HG03066 (cell line): ENCODE results near the gene FPR2.

Experiments used
- ATAC-seq: cut with Tn5 transposase; IDR thresholded peaks from one replicate; pipeline ENCODE4 v1.9.1; 2021; ENCODE audit warnings: low read depth; ENCODE audit not compliant: unreplicated experiment

FPR2 gene, protein sequence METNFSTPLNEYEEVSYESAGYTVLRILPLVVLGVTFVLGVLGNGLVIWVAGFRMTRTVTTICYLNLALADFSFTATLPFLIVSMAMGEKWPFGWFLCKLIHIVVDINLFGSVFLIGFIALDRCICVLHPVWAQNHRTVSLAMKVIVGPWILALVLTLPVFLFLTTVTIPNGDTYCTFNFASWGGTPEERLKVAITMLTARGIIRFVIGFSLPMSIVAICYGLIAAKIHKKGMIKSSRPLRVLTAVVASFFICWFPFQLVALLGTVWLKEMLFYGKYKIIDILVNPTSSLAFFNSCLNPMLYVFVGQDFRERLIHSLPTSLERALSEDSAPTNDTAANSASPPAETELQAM

GRCh38 chr19:51760697-51761356 lies at the start of gene FPR2:
FPR2 (plus strand) TSS chr19:51761180; CDS start chr19:51768659, 7,479 bp downstream.
- ATAC-seq: no peak

DNA sequence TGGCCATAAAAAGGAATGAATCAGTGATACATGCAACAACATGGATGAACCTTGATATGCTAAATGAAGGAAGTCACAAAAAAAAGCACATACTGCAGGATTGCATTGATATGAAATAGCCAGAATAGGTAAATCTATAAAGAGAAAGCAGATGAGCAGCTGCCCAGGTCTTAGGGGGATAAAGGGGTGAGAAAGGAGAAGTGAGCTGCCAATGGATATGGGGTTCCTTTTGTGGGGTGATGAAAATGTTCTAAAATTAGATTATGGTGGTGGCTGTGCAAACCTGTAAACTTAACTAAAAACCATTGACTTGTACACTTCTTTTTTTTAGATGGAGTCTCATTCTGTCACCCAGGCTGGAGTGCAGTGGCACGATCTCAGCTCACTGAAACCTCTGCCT lies 49.3 kb upstream of the FPR2 start:
- no peak for ATAC-seq

DNA sequence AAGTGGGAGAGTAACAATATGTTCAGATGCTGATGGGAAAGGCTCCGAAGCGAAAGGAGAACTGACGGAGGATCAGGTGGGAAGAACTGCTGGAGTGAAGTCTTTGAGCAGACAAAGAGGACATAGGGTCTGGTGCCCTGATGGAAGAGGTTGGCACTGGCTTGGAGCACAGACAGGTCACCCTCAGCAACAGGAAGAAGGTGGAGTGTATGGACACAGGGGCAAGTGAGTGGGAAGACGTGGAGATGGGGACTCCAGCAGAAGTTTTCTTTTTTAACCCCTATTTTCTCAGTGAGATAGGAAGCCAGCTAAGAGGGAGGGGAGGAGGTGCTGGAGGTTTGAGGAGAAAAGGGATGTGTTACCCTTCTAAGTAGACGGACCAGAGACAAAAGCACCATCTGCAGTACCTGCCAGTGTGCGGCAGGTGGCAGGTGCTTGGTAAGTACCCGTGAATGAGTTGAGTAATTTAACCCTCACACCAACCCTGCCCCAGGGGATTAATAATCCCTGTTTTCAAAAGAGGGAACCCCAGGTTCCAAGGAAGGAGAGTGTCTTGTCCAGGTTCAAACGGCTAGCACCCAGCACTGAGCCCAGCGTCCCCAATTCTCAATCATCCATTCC lies 48.4 kb upstream of the FPR2 start:
- no peak for ATAC-seq

GRCh38 chr19:51713319-51714285 lies 47.4 kb upstream of the FPR2 start:
- ATAC-seq: no peak

GRCh38 chr19:51714848-51715247 lies 46.1 kb upstream of the FPR2 start:
- ATAC-seq: no peak

GRCh38 chr19:51715850-51716249 lies 45.1 kb upstream of the FPR2 start:
- no peak for ATAC-seq

DNA sequence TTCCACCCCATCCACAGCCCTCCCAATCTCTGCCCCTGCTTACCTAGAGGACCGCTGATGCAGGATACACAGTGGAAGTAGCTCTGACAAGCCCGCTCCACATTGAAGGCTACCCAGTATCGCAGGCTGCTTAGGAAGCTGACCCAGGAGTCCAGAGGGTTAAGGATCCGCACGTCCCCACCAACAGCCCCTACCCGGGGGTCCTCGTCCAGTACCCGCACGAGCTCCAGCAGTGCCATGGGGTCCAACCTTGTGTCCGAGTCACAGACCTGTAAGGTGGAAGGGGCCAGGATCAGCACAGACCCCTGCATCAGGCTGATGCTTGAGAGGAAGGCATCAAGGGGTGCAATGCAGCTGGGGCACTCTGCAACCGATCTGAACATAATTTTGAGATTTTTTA lies 44.1 kb upstream of the FPR2 start:
- ATAC-seq: no peak

- ATAC-seq: no peak
Observed at GRCh38 chr19:51719251-51719988, 41.6 kb upstream of the FPR2 start.

DNA sequence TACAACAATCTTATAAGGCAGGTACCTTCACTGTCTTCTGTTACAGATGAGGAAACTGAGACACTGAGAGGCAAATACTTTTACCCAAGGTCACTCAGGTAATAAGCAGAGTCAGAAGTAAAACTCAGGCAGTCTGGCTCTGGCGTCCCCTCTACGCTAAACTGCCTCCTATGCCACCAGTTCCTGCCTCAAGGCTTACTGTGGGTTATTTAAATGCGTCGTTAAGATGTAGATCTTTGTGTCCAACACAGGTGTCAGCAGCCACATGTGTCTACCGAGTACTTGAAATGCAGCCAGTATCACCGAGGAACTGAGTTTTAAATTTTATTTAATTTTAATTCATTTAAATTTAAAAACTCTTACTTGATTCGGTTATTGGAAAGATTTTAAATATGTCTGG lies 39.1 kb upstream of the FPR2 start:
- ATAC-seq: no peak

GRCh38 chr19:51722492-51722891 lies 38.5 kb upstream of the FPR2 start:
- no peak for ATAC-seq

DNA sequence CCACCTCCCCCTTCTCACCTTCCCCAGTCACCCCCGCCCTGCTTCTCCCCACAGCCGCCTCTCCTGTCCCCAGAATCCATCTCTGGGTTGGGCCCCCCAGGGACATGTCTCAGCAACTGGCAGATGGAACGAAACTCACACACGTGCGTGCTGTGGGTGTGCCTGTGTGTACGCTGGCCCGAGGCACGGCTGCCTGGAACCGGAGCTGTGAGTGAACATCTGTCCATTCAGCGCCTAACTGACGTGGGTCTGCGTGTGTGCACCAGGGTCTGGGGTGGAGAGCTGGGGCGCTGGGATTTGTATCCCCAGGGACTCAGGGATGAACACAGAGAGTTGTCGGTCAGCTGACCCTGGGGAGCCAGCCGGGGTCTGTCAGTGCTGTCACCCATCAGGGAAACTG lies 36.4 kb upstream of the FPR2 start:
- ATAC-seq: no peak

DNA sequence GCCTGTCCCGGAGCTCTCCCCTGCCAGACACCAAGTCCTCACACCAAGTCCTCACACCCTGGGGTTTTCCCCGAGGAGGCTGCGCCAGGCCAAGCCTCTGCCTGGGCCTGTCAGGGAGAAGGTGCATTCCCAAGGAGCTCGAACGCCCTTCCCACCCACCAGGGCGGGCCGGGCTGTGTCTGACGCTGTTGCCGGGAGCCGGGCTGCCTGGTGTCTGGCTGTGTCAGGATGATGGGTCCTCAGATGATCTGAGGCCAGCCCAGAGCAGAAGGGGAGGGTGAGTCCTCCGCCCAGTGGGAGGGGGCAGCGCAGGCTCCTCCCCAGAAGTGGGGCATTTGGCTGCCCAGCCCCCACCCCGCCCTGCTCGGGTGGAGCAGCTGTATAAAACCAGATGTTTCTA lies 34.9 kb upstream of the FPR2 start:
- no peak for ATAC-seq

DNA sequence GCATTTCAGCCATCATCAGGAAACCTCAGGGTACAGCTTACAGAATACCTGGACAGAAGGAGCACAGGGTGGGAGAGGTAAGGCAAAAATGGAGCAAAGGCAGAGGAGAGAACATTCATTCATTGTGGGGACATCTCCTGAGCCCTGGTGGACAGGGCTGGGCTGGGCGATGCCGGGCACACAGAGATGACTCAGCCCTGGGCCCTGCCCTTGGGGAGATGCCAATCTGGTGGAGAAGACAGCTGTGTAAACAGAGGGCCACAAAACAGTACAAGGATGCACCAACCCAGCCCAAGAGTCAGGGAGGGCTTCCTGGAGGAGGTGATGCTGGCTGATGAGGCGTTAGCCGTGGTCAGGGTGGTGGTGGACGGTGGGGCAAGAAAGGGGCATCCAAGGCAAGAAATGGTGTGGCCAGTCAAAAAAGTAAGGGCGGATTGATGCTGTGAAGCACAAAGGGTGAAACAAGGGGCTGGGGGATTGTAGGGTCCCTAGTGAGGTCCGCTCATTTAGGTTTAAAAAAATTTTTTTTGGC lies 33.6 kb upstream of the FPR2 start:
- no peak for ATAC-seq

DNA sequence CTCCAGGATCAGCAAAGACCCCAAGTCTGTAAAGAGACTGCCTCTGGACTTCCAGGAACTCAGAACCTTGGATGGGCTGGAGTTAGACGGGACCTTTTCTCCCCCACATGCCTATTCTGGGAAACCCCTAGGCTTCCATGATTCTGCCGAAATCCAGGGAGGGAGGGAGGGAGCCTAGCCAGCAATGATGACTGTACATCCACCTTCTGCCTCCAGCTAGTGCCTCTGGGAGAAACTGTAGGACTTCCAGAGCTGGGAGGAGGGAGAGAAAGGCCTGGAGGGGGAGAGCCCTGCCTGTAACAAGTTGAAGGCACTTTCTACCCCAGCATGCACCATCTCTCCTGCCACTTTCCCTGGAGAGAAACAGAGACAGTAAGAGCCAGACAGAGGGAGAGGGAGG lies 31.2 kb upstream of the FPR2 start:
- ATAC-seq: no peak

GRCh38 chr19:51733742-51734522 lies 27.0 kb upstream of the FPR2 start:
- no peak for ATAC-seq

DNA sequence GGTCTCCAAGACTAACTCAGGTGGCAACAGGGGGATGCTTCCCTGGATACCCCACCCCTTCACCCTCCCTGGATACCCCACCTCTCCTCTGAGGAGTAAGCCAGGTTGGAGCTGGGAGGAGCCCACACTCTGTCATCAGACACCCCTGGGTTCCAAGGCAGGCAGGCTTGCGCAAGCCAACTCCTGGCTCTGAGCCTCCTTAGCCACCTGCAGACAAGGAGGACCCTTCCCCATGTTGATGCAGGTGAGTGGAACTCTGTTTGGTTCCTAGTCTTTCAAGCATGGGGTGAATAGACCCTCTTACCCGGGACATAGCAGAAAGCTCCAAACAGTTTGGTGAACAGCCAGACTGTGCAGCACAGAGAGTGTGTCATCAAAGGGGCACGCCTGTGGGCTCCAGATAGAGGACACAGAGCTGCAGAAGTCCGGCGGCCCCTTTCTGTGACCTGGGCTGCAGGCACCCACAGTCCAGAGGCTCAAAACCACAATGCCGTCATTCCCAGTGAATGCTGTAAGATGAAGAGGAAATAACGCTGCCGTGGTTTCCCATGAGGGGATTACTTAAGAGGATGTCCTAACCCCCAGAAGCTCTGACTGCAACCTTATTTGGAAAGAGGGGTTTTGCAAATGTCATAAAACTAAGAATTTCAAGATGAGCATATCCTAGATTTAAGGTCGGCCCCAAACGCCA lies 25.1 kb upstream of the FPR2 start:
- ATAC-seq: no peak

DNA sequence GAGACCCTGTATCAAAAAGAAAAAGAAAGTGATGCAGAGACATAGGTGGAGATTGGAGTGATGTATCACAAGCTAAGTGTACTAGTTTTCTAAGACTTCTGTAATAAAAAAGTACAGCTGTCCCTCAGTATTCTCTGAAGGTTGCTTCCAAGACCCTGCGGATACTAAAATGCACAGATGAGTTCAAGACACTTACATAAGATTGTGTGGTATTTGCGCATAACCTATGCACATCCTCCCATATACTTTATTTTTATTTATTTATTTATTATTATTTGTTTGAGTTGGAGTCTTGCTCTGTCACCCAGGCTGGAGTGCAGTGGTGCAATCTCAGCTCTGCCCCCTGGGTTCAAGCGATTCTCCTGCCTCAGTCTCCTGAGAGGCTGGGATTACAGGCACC lies 23.6 kb upstream of the FPR2 start:
- ATAC-seq: no peak

GRCh38 chr19:51737924-51738323 lies 23.1 kb upstream of the FPR2 start:
- ATAC-seq: no peak
